ENCODE measurements around the gene NDUFS5.

NDUFS5 gene

GRCh38 chr1:38991638-38992411, 34.3 kb upstream of the NDUFS5 start:
- DNase-seq (ENCODE audit: low spot score): no peak
- in situ Hi-C loops (cut with MboI; ENCODE audit: low pct_unique_long_range_greater_than_20kb, low sequenced_read_pairs, unreplicated experiment): no loop called here
- TF ChIP-seq CTCF (IDR thresholded peaks at IDR 0.05; ENCODE audit: extremely low read depth, insufficient read depth, missing control alignments): no peak

GRCh38 chr1:38992412-38993111, 33.6 kb upstream of the NDUFS5 start:
- TF ChIP-seq CTCF (IDR thresholded peaks at IDR 0.05; ENCODE audit: extremely low read depth, insufficient read depth, missing control alignments): no peak
- peak; percentile 33 for DNase-seq (ENCODE audit: low spot score)
- in situ Hi-C loops (cut with MboI; ENCODE audit: low pct_unique_long_range_greater_than_20kb, low sequenced_read_pairs, unreplicated experiment): no loop called here

GRCh38 chr1:38994196-38994595, 32.0 kb upstream of the NDUFS5 start:
- in situ Hi-C loops (cut with MboI; ENCODE audit: low pct_unique_long_range_greater_than_20kb, low sequenced_read_pairs, unreplicated experiment): no loop called here
- TF ChIP-seq CTCF (IDR thresholded peaks at IDR 0.05; ENCODE audit: extremely low read depth, insufficient read depth, missing control alignments): no peak
- no peak for DNase-seq (ENCODE audit: low spot score)

GRCh38 chr1:38997034-38997900, 28.9 kb upstream of the NDUFS5 start:
- DNase-seq (ENCODE audit: low spot score): no peak
- TF ChIP-seq CTCF (IDR thresholded peaks at IDR 0.05; ENCODE audit: extremely low read depth, insufficient read depth, missing control alignments): no peak
- in situ Hi-C loops (cut with MboI; ENCODE audit: low pct_unique_long_range_greater_than_20kb, low sequenced_read_pairs, unreplicated experiment): no loop called here

GRCh38 chr1:38997901-38998190, 28.3 kb upstream of the NDUFS5 start:
- DNase-seq (ENCODE audit: low spot score): no peak
- no peak for TF ChIP-seq CTCF (IDR thresholded peaks at IDR 0.05; ENCODE audit: extremely low read depth, insufficient read depth, missing control alignments)

GRCh38 chr1:39001516-39002421, 24.4 kb upstream of the NDUFS5 start:
- no peak for DNase-seq (ENCODE audit: low spot score)
- in situ Hi-C loops (cut with MboI; ENCODE audit: low pct_unique_long_range_greater_than_20kb, low sequenced_read_pairs, unreplicated experiment): no loop called here
- no peak for TF ChIP-seq CTCF (IDR thresholded peaks at IDR 0.05; ENCODE audit: extremely low read depth, insufficient read depth, missing control alignments)

More at GRCh38 chr1:38997901-38998190, 28.3 kb upstream of the NDUFS5 start:
- in situ Hi-C loops (cut with MboI; ENCODE audit: low pct_unique_long_range_greater_than_20kb, low sequenced_read_pairs, unreplicated experiment): no loop called here

All from GM13977 (cell line).